Smooth muscle cell (in vitro differentiated cells): ENCODE results near the gene CTU1. TPM values are rescaled to one million over a fixed set of nuclear protein-coding genes. Genes with fewer than 3 reads are reported as not detected.

ENCODE experiments used
- DNase-seq: peaks from one replicate; lab custom pipeline; 2025; ENCODE audit not compliant: unreplicated experiment; lab: John Stamatoyannopoulos, UW
- H2AFZ ChIP-seq: fragments of 200-600 bp; sonication (generic); 2 replicates; pipeline ENCODE4 v1.6.0; 2016; ENCODE audit warnings: antibody characterized with exemption, low read depth, mild to moderate bottlenecking
- H3F3A ChIP-seq: fragments of 200-600 bp; sonication (generic); 2 replicates; pipeline ENCODE4 v1.6.0; 2017; ENCODE audit warnings: antibody characterized with exemption, low read depth
- H3K27ac ChIP-seq: fragments of 200-600 bp; sonication (generic); 2 replicates; pipeline ENCODE4 v1.5.1; 2016; ENCODE audit warnings: low read depth, mild to moderate bottlenecking
- H3K27me3 ChIP-seq: fragments of 200-600 bp; sonication (generic); 2 replicates; pipeline ENCODE4 v1.6.1; 2016; ENCODE audit warnings: low read depth, mild to moderate bottlenecking
- H3K36me3 ChIP-seq: fragments of 200-600 bp; sonication (generic); 2 replicates; pipeline ENCODE4 v1.5.1; 2016; ENCODE audit warnings: low read depth
- H3K4me1 ChIP-seq: fragments of 200-600 bp; sonication (generic); 2 replicates; pipeline ENCODE4 v1.5.1; 2016; ENCODE audit warnings: low read depth
- H3K4me2 ChIP-seq: fragments of 200-600 bp; sonication (generic); 2 replicates; pipeline ENCODE4 v1.6.0; 2016; ENCODE audit warnings: mild to moderate bottlenecking
- H3K4me3 ChIP-seq: fragments of 200-600 bp; sonication (generic); 2 replicates; pipeline ENCODE4 v1.5.1; 2016; ENCODE audit warnings: mild to moderate bottlenecking
- H3K79me2 ChIP-seq: fragments of 200-600 bp; sonication (generic); 2 replicates; pipeline ENCODE4 v1.6.0; 2016; ENCODE audit warnings: low read depth, mild to moderate bottlenecking
- H3K9ac ChIP-seq: fragments of 200-600 bp; sonication (generic); 2 replicates; pipeline ENCODE4 v1.6.0; 2016; ENCODE audit warnings: low read depth
- H3K9me3 ChIP-seq: fragments of 200-600 bp; sonication (generic); replicated peaks from 2 replicates; pipeline ENCODE4 v1.5.1; 2016; ENCODE audit warnings: low read depth
- H4K20me1 ChIP-seq: fragments of 200-600 bp; sonication (generic); 2 replicates; pipeline ENCODE4 v1.6.0; 2016; ENCODE audit warnings: low read depth
- CTCF ChIP-seq: fragments of 200-600 bp; sonication (generic); IDR thresholded peaks from 2 replicates; pipeline ENCODE4 v1.5.1; 2017; ENCODE audit warnings: borderline replicate concordance, mild to moderate bottlenecking, antibody characterized with exemption; ENCODE audit not compliant: insufficient read depth, poor library complexity, severe bottlenecking
- WGBS: methylation state at CpG from one replicate; pipeline ENCODE4 v1.1.7; 2016; ENCODE audit warnings: low lambda C conversion rate; 5-methylcytosine and 5-hydroxymethylcytosine counted together
- polyA plus RNA-seq: library from polyadenylated mRNA; unstranded; fragments of >200 nt; fragmentation: Nextera tagmentation; extraction: Ambion mirVana; gene quantifications from 2 replicates; pipeline ENCODE4 v1.2.1, GENCODE V29; 2016
- total RNA-seq: library from RNA; depleted of rRNA; stranded (reverse); fragments of >200 nt; gene quantifications from 2 replicates; pipeline ENCODE4 v1.2.3, GENCODE V29; 2014

The CTU1 gene
- total and polyA plus RNA-seq, 2 experiments from 2014 or later: 4.7 to 9.8 TPM

GRCh38 chr19:51075998-51076397, 32.2 kb downstream of the CTU1 start:
- no peaks in the 10 kb centered on the region for H3K79me2 ChIP-seq
- H4K20me1 ChIP-seq: no peaks in the 10 kb centered on the region
- H2AFZ ChIP-seq: no peak overlapping the region
- no peak for TF ChIP-seq CTCF
- H3K36me3 ChIP-seq: no peaks in the 10 kb centered on the region
- no peaks in the 10 kb centered on the region for H3K27me3 ChIP-seq
- H3K4me2 ChIP-seq: no peak overlapping the region
- H3K9ac ChIP-seq: no peak overlapping the region
- H3K27ac ChIP-seq: no peak overlapping the region
- no peak for DNase-seq
- H3K4me3 ChIP-seq: no peak overlapping the region
- H3F3A ChIP-seq: no peaks in the 10 kb centered on the region
- no peaks in the 10 kb centered on the region for H3K9me3 ChIP-seq
- 88% methylated on average over 5 of the region's 5 CpGs for WGBS
- H3K4me1 ChIP-seq: no peaks in the 10 kb centered on the region

- Histone ChIP-seq H3K4me1 (no peaks in the 10 kb centered on the region), H3K4me2 (no peak overlapping the region), H3F3A (no peaks in the 10 kb centered on the region), H2AFZ (no peak overlapping the region), H3K27me3 (no peaks in the 10 kb centered on the region), H4K20me1 (no peaks in the 10 kb centered on the region), H3K79me2 (no peaks in the 10 kb centered on the region), H3K27ac (no peak overlapping the region), H3K9ac (no peak overlapping the region), H3K36me3 (no peaks in the 10 kb centered on the region), H3K9me3 (no peaks in the 10 kb centered on the region), H3K4me3 (no peak overlapping the region)
- TF ChIP-seq CTCF: no peak
- DNase-seq: no peak
- 81% methylated on average over 4 of the region's 4 CpGs for WGBS
Observed at GRCh38 chr19:51071095-51071405, 37.2 kb downstream of the CTU1 start.

GRCh38 chr19:51070334-51071094, 37.7 kb downstream of the CTU1 start:
- Histone ChIP-seq H4K20me1 (no peaks in the 10 kb centered on the region), H3K4me2 (no peak overlapping the region), H2AFZ (no peak overlapping the region), H3K4me3 (no peak overlapping the region), H3K27me3 (no peaks in the 10 kb centered on the region), H3K36me3 (no peaks in the 10 kb centered on the region), H3K9ac (no peak overlapping the region), H3K4me1 (no peaks in the 10 kb centered on the region), H3F3A (no peaks in the 10 kb centered on the region), H3K9me3 (no peaks in the 10 kb centered on the region), H3K27ac (no peak overlapping the region), H3K79me2 (no peaks in the 10 kb centered on the region)
- DNase-seq: no peak
- 89% methylated on average over 5 of the region's 5 CpGs for WGBS
- TF ChIP-seq CTCF: no peak

- no peak for DNase-seq
- Histone ChIP-seq H3K4me2 (no peak overlapping the region), H3K36me3 (no peaks in the 10 kb centered on the region), H3K27me3 (no peaks in the 10 kb centered on the region), H3K27ac (no peak overlapping the region), H3F3A (no peaks in the 10 kb centered on the region), H3K79me2 (no peaks in the 10 kb centered on the region), H2AFZ (no peak overlapping the region), H3K9me3 (no peaks in the 10 kb centered on the region), H3K4me3 (no peak overlapping the region), H4K20me1 (no peaks in the 10 kb centered on the region), H3K4me1 (no peaks in the 10 kb centered on the region), H3K9ac (no peak overlapping the region)
- TF ChIP-seq CTCF: no peak
- WGBS: 82% methylated on average over 7 of the region's 7 CpGs
Observed at GRCh38 chr19:51066393-51067186, 41.6 kb downstream of the CTU1 start.
